ENCODE data around the gene PDE8A. TPM values are rescaled to one million over a fixed set of nuclear protein-coding genes. Genes with fewer than 3 reads are reported as not detected.

PDE8A gene
- total RNA-seq, 1 experiment from 2014 or later, result 2.3 TPM

Other genes starting within 250 kb of the PDE8A start
- 17.0 and 17.6 TPM in 2 replicates for gene ZNF592, start 233.3 kb upstream of the PDE8A start, total RNA-seq (2014; rRNA removed; shearing (Covaris generic))
- gene ALPK3, start 164.5 kb upstream of the PDE8A start, total RNA-seq (2014; rRNA removed; shearing (Covaris generic)), result 0.59 and 0.81 TPM in 2 replicates
- gene SLC28A1, start 97.2 kb upstream of the PDE8A start, total RNA-seq (2014; rRNA removed; shearing (Covaris generic)), result not detected in 2 replicates